Stimulated activated naive B cell treated with anti-CD40 and anti-IgM and Interleukin-4, amounts not matched to agents 10 μg/mL and 1 μg/mL and 100 μg/mL, for 72 hours (primary cell): Measurements from ENCODE around the gene SOCS7.

Experiments
- ATAC-seq, 2 donors: fragments of 150-1000 bp; cut with Tn5 transposase; replicated peaks; 2 replicates each; pipeline ENCODE4 v1.10.0; 2021; ENCODE audit warnings: moderate library complexity in 1 of 2
- DNase-seq: peaks from one replicate; pipeline ENCODE4 v3.0.0; 2021
- H3K27ac Mint-ChIP-seq: one replicate; pipeline ENCODE4 v1.8.0; 2022; ENCODE audit warnings: mild to moderate bottlenecking, mixed read lengths
- H3K27me3 Mint-ChIP-seq, 2 donors: one replicate each; pipeline ENCODE4 v1.8.0; 2022; ENCODE audit warnings: mixed read lengths in 2 of 2
- H3K36me3 Mint-ChIP-seq, 2 donors: one replicate each; pipeline ENCODE4 v1.8.0; 2022; ENCODE audit warnings: mixed read lengths in 2 of 2, mild to moderate bottlenecking in 1 of 2
- H3K4me1 Mint-ChIP-seq, 2 donors: one replicate each; pipeline ENCODE4 v1.8.0; 2022; ENCODE audit warnings: mixed read lengths in 2 of 2, mild to moderate bottlenecking in 1 of 2
- H3K4me3 Mint-ChIP-seq, 2 donors: one replicate each; pipeline ENCODE4 v1.8.0; 2022; ENCODE audit warnings: mild to moderate bottlenecking in 2 of 2, mixed read lengths in 2 of 2, moderate library complexity in 1 of 2
- H3K9me3 Mint-ChIP-seq, 2 donors: one replicate each; pipeline ENCODE4 v1.8.0; 2022; ENCODE audit warnings: mixed read lengths in 2 of 2, mild to moderate bottlenecking in 1 of 2

Gene SOCS7

GRCh38 chr17:38344420-38344745 is 7.3 kb upstream of the SOCS7 start:
- no peak for DNase-seq
- no peaks in the 10 kb centered on the region for H3K9me3 Mint-ChIP-seq
- H3K4me1 Mint-ChIP-seq, result peaks cover 5 to 6% of the 10 kb centered on the region in 2 donors
- no peak overlapping the region for H3K4me3 Mint-ChIP-seq
- ATAC-seq, result no peak
- no peaks in the 10 kb centered on the region for H3K36me3 Mint-ChIP-seq
- H3K27ac Mint-ChIP-seq, result no peak overlapping the region
- H3K27me3 Mint-ChIP-seq, result peaks cover 5 to 20% of the 10 kb centered on the region in 2 donors

- Mint-ChIP-seq H3K27ac (no peak overlapping the region), H3K27me3 (peaks cover 5 to 20% of the 10 kb centered on the region in 2 donors), H3K36me3 (no peaks in the 10 kb centered on the region), H3K4me3 (no peak overlapping the region), H3K9me3 (no peaks in the 10 kb centered on the region), H3K4me1 (peaks cover 5 to 15% of the 10 kb centered on the region in 2 donors)
- DNase-seq (no peak), ATAC-seq (no peak)
Measured at GRCh38 chr17:38345743-38346142, 5.9 kb upstream of the SOCS7 start.

- ATAC-seq, result peak; percentile 69 to 73
- peaks cover 13 to 34% of the 10 kb centered on the region in 2 donors for H3K4me1 Mint-ChIP-seq
- no peaks in the 10 kb centered on the region for H3K36me3 Mint-ChIP-seq
Measured at GRCh38 chr17:38349097-38349730, 2.4 kb upstream of the SOCS7 start.

GRCh38 chr17:38350035-38350434 is 1.6 kb upstream of the SOCS7 start:
- ATAC-seq, result no peak
- no peak overlapping the region for H3K4me3 Mint-ChIP-seq
- H3K4me1 Mint-ChIP-seq, result peaks cover 21 to 43% of the 10 kb centered on the region in 2 donors
- DNase-seq, result no peak
- peaks cover 0 to 5% of the 10 kb centered on the region in 2 donors for H3K36me3 Mint-ChIP-seq
- no peaks in the 10 kb centered on the region for H3K9me3 Mint-ChIP-seq
- no peak overlapping the region for H3K27ac Mint-ChIP-seq
- H3K27me3 Mint-ChIP-seq, result peaks cover 0 to 4% of the 10 kb centered on the region in 2 donors

More at GRCh38 chr17:38349097-38349730, 2.4 kb upstream of the SOCS7 start:
- DNase-seq, result peak; percentile 69
- Mint-ChIP-seq H3K9me3 (no peaks in the 10 kb centered on the region), H3K27ac (no peak overlapping the region), H3K27me3 (peaks cover 0 to 12% of the 10 kb centered on the region in 2 donors), H3K4me3 (no peak overlapping the region)

GRCh38 chr17:38352245-38353085 is 821 bp downstream of the SOCS7 start:
- peaks cover 3 to 18% of the 10 kb centered on the region in 2 donors for H3K36me3 Mint-ChIP-seq
- DNase-seq (peak; percentile 9), ATAC-seq (peak in 1 of 2 donors; percentile 0)
- no peaks in the 10 kb centered on the region for H3K9me3 Mint-ChIP-seq
- H3K27ac Mint-ChIP-seq, result peak overlapping the region; percentile 59
- no peaks in the 10 kb centered on the region for H3K27me3 Mint-ChIP-seq
- H3K4me3 Mint-ChIP-seq, result peak overlapping the region; percentile 80 to 97
- peaks cover 35 to 64% of the 10 kb centered on the region in 2 donors for H3K4me1 Mint-ChIP-seq

- Mint-ChIP-seq H3K27me3 (no peaks in the 10 kb centered on the region), H3K4me3 (peak overlapping the region; percentile 80 to 97), H3K9me3 (no peaks in the 10 kb centered on the region), H3K4me1 (peaks cover 36 to 67% of the 10 kb centered on the region in 2 donors), H3K36me3 (peaks cover 3 to 18% of the 10 kb centered on the region in 2 donors), H3K27ac (no peak overlapping the region)
- no peak for DNase-seq
- ATAC-seq, result no peak
Measured at GRCh38 chr17:38353086-38353604, 1.5 kb downstream of the SOCS7 start.

GRCh38 chr17:38353668-38354067 is 2.0 kb downstream of the SOCS7 start:
- Mint-ChIP-seq H3K9me3 (no peaks in the 10 kb centered on the region), H3K36me3 (peaks cover 3 to 18% of the 10 kb centered on the region in 2 donors), H3K27me3 (no peaks in the 10 kb centered on the region), H3K27ac (no peak overlapping the region), H3K4me1 (peaks cover 36 to 67% of the 10 kb centered on the region in 2 donors), H3K4me3 (peak overlapping the region; percentile 13 to 97)
- ATAC-seq, result no peak
- DNase-seq, result no peak

GRCh38 chr17:38354466-38354865 is 2.8 kb downstream of the SOCS7 start:
- Mint-ChIP-seq H3K4me3 (no peak overlapping the region), H3K9me3 (no peaks in the 10 kb centered on the region), H3K36me3 (peaks cover 3 to 18% of the 10 kb centered on the region in 2 donors), H3K27me3 (no peaks in the 10 kb centered on the region), H3K4me1 (peaks cover 31 to 61% of the 10 kb centered on the region in 2 donors), H3K27ac (no peak overlapping the region)
- no peak for ATAC-seq
- no peak for DNase-seq

- peaks cover 3 to 18% of the 10 kb centered on the region in 2 donors for H3K36me3 Mint-ChIP-seq
- peaks cover 31 to 57% of the 10 kb centered on the region in 2 donors for H3K4me1 Mint-ChIP-seq
- H3K4me3 Mint-ChIP-seq, result no peak overlapping the region
- no peaks in the 10 kb centered on the region for H3K27me3 Mint-ChIP-seq
- no peak overlapping the region for H3K27ac Mint-ChIP-seq
- no peaks in the 10 kb centered on the region for H3K9me3 Mint-ChIP-seq
- DNase-seq (no peak), ATAC-seq (no peak)
Measured at GRCh38 chr17:38355251-38355650, 3.6 kb downstream of the SOCS7 start.

- no peaks in the 10 kb centered on the region for H3K27me3 Mint-ChIP-seq
Measured at GRCh38 chr17:38357486-38358123, 6.0 kb downstream of the SOCS7 start.

GRCh38 chr17:38358586-38359513 is 7.2 kb downstream of the SOCS7 start:
- Mint-ChIP-seq H3K4me1 (peaks cover 25 to 36% of the 10 kb centered on the region in 2 donors), H3K27me3 (no peaks in the 10 kb centered on the region), H3K27ac (no peak overlapping the region), H3K4me3 (no peak overlapping the region), H3K36me3 (peaks cover 3 to 24% of the 10 kb centered on the region in 2 donors), H3K9me3 (no peaks in the 10 kb centered on the region)
- DNase-seq (no peak), ATAC-seq (no peak)

More at GRCh38 chr17:38357486-38358123, 6.0 kb downstream of the SOCS7 start:
- Mint-ChIP-seq H3K36me3 (peaks cover 3 to 24% of the 10 kb centered on the region in 2 donors), H3K27ac (peak overlapping the region; percentile 4), H3K4me3 (no peak overlapping the region), H3K4me1 (peaks cover 30 to 46% of the 10 kb centered on the region in 2 donors), H3K9me3 (no peaks in the 10 kb centered on the region)
- ATAC-seq (no peak), DNase-seq (no peak)

- Mint-ChIP-seq H3K4me1 (peaks cover 6 to 9% of the 10 kb centered on the region in 2 donors), H3K27me3 (no peaks in the 10 kb centered on the region), H3K27ac (no peak overlapping the region), H3K4me3 (no peak overlapping the region), H3K36me3 (peaks cover 7 to 19% of the 10 kb centered on the region in 2 donors), H3K9me3 (no peaks in the 10 kb centered on the region)
- ATAC-seq (no peak), DNase-seq (no peak)
Measured at GRCh38 chr17:38361694-38362465, 10.2 kb downstream of the SOCS7 start.

GRCh38 chr17:38363016-38363415 is 11.4 kb downstream of the SOCS7 start:
- Mint-ChIP-seq H3K4me3 (no peak overlapping the region), H3K27me3 (no peaks in the 10 kb centered on the region), H3K36me3 (peaks cover 12 to 24% of the 10 kb centered on the region in 2 donors), H3K9me3 (no peaks in the 10 kb centered on the region), H3K27ac (no peak overlapping the region), H3K4me1 (no peaks in the 10 kb centered on the region)
- ATAC-seq (no peak), DNase-seq (no peak)
